H9 (cell line): ENCODE measurements around the gene MYO7A. TPM values are rescaled to one million over a fixed set of nuclear protein-coding genes. Genes with fewer than 3 reads are reported as not detected.

Experiments used
- DNase-seq: peaks from one replicate; pipeline ENCODE4 v3.0.0-alpha.2; 2017
- H2AFZ ChIP-seq: one replicate; pipeline ENCODE4 v1.6.1; 2013; ENCODE audit warnings: mild to moderate bottlenecking, low read length, control low read depth, moderate library complexity
- H2AK5ac ChIP-seq: 2 replicates; pipeline ENCODE4 v1.6.1; 2013; ENCODE audit warnings: low read length, control low read depth, mixed read lengths; ENCODE audit not compliant: insufficient read length
- H2BK120ac ChIP-seq: one replicate; pipeline ENCODE4 v1.6.1; 2013; ENCODE audit warnings: low read depth, mild to moderate bottlenecking, low read length, control low read depth, inconsistent platforms; ENCODE audit not compliant: poor library complexity, severe bottlenecking
- H2BK12ac ChIP-seq: 2 replicates; pipeline ENCODE4 v1.6.1; 2013; ENCODE audit warnings: low read length, control low read depth, mixed read lengths, low read depth; ENCODE audit not compliant: insufficient read length
- H2BK15ac ChIP-seq: 2 replicates; pipeline ENCODE4 v1.6.1; 2013; ENCODE audit warnings: low read depth, low read length, control low read depth
- H2BK20ac ChIP-seq: one replicate; pipeline ENCODE4 v1.6.1; 2013; ENCODE audit warnings: low read depth, mild to moderate bottlenecking, low read length, control low read depth, inconsistent platforms; ENCODE audit not compliant: poor library complexity, severe bottlenecking
- H2BK5ac ChIP-seq: 2 replicates; pipeline ENCODE4 v1.6.1; 2013; ENCODE audit warnings: low read length, control low read depth, mixed read lengths; ENCODE audit not compliant: insufficient read length
- H3K14ac ChIP-seq: 2 replicates; pipeline ENCODE4 v1.6.1; 2013; ENCODE audit warnings: low read length, control low read depth; ENCODE audit not compliant: insufficient read depth
- H3K18ac ChIP-seq: 2 replicates; pipeline ENCODE4 v1.6.1; 2013; ENCODE audit warnings: low read depth, mild to moderate bottlenecking, mixed read lengths, low read length, control low read depth; ENCODE audit not compliant: insufficient read length
- H3K23ac ChIP-seq: 2 replicates; pipeline ENCODE4 v1.6.1; 2013; ENCODE audit warnings: low read length, control low read depth, mixed read lengths, low read depth; ENCODE audit not compliant: insufficient read length
- H3K23me2 ChIP-seq: 2 replicates; pipeline ENCODE4 v1.6.1; 2013; ENCODE audit warnings: low read depth, mild to moderate bottlenecking, mixed read lengths, low read length, control low read depth; ENCODE audit not compliant: insufficient read length, poor library complexity, severe bottlenecking
- H3K27ac ChIP-seq: 2 replicates; pipeline ENCODE4 v1.5.1; 2013; ENCODE audit warnings: low read length, control low read depth, mixed read lengths, low read depth; ENCODE audit not compliant: insufficient read length
- H3K27me3 ChIP-seq: 2 replicates; pipeline ENCODE4 v1.6.1; 2013; ENCODE audit warnings: low read length, control low read depth, inconsistent platforms; ENCODE audit not compliant: insufficient read depth
- H3K4ac ChIP-seq: 2 replicates; pipeline ENCODE4 v1.6.1; 2013; ENCODE audit warnings: low read depth, mild to moderate bottlenecking, control low read depth, inconsistent platforms, low read length, moderate library complexity
- H3K4me1 ChIP-seq: 2 replicates; pipeline ENCODE4 v1.6.1; 2013; ENCODE audit warnings: low read length, control low read depth, inconsistent platforms; ENCODE audit not compliant: insufficient read depth
- H3K4me2 ChIP-seq: 2 replicates; pipeline ENCODE4 v1.6.1; 2013; ENCODE audit warnings: low read length, control low read depth, mixed read lengths; ENCODE audit not compliant: insufficient read length, insufficient read depth
- H3K56ac ChIP-seq: 2 replicates; pipeline ENCODE4 v1.6.1; 2013; ENCODE audit warnings: low read depth, mild to moderate bottlenecking, mixed read lengths, low read length, control low read depth; ENCODE audit not compliant: insufficient read length
- H3K79me1 ChIP-seq: 2 replicates; pipeline ENCODE4 v1.6.1; 2013; ENCODE audit warnings: low read depth, mild to moderate bottlenecking, moderate library complexity, low read length, control low read depth, inconsistent platforms; ENCODE audit not compliant: insufficient read depth, poor library complexity, severe bottlenecking
- H3K79me2 ChIP-seq: 2 replicates; pipeline ENCODE4 v1.6.1; 2013; ENCODE audit warnings: low read length, control low read depth, inconsistent platforms; ENCODE audit not compliant: insufficient read depth
- H3K9ac ChIP-seq: 2 replicates; pipeline ENCODE4 v1.6.1; 2013; ENCODE audit warnings: low read length, control low read depth, mixed read lengths; ENCODE audit not compliant: insufficient read length; ENCODE audit errors: extremely low read depth
- H3K9me3 ChIP-seq: one replicate; pipeline ENCODE4 v1.6.1; 2013; ENCODE audit warnings: low read depth, low read length, inconsistent platforms; ENCODE audit not compliant: control insufficient read depth
- H3T11ph ChIP-seq: one replicate; pipeline ENCODE4 v1.6.1; 2013; ENCODE audit warnings: mild to moderate bottlenecking, low read length, control low read depth, inconsistent platforms
- H4K20me1 ChIP-seq: one replicate; pipeline ENCODE4 v1.6.1; 2013; ENCODE audit not compliant: control insufficient read depth, insufficient read length, insufficient read depth
- H4K5ac ChIP-seq: 2 replicates; pipeline ENCODE4 v1.6.1; 2013; ENCODE audit warnings: low read depth, mild to moderate bottlenecking, mixed read lengths, low read length, control low read depth; ENCODE audit not compliant: insufficient read length
- H4K8ac ChIP-seq: replicated peaks from 2 replicates; pipeline ENCODE4 v1.6.1; 2013; ENCODE audit warnings: low read length, control low read depth, mixed read lengths, low read depth; ENCODE audit not compliant: insufficient read length
- H4K91ac ChIP-seq: 2 replicates; pipeline ENCODE4 v1.6.1; 2013; ENCODE audit warnings: low read depth, mild to moderate bottlenecking, moderate library complexity, mixed read lengths, low read length, control low read depth; ENCODE audit not compliant: insufficient read length
- H3K27ac Mint-ChIP-seq, 3 experiments: 2 replicates in 2 of 3; 3 replicates in 1 of 3; pipeline ENCODE4 v1.8.0; 2020 to 2021; ENCODE audit warnings: mixed read lengths in 3 of 3, mild to moderate bottlenecking in 1 of 3, moderate library complexity in 1 of 3
- H3K27me3 Mint-ChIP-seq: 2 replicates; pipeline ENCODE4 v1.8.0; 2021; ENCODE audit warnings: low read depth, mild to moderate bottlenecking, moderate library complexity, mixed read lengths
- H3K36me3 Mint-ChIP-seq, 3 experiments: 2 replicates in 2 of 3; 3 replicates in 1 of 3; pipeline ENCODE4 v1.8.0; 2020 to 2021; ENCODE audit warnings: low read depth in 3 of 3, mixed read lengths in 3 of 3; ENCODE audit not compliant: insufficient read depth in 1 of 3
- H3K4me1 Mint-ChIP-seq, 2 experiments: 2 replicates each; pipeline ENCODE4 v1.8.0; 2020; ENCODE audit warnings: mixed read lengths in 2 of 2
- H3K4me3 Mint-ChIP-seq, 2 experiments: 2 replicates in 1 of 2; 3 replicates in 1 of 2; pipeline ENCODE4 v1.8.0; 2020 to 2021; ENCODE audit warnings: mild to moderate bottlenecking in 2 of 2, mixed read lengths in 2 of 2, moderate library complexity in 1 of 2
- H3K9me3 Mint-ChIP-seq, 2 experiments: 2 replicates in 1 of 2; 3 replicates in 1 of 2; pipeline ENCODE4 v1.8.0; 2020; ENCODE audit warnings: mild to moderate bottlenecking in 2 of 2, mixed read lengths in 2 of 2, moderate library complexity in 1 of 2
- CTCF ChIP-seq: fragments of 200-600 bp; sonication (generic); conservative IDR thresholded peaks from 3 replicates; pipeline ENCODE4 v1.8.0; 2021; ENCODE audit warnings: antibody characterized with exemption, mild to moderate bottlenecking
- WGBS: extraction: QIAGEN DNeasy Blood & Tissue Kit; methylation state at CpG from one replicate; pipeline ENCODE4 v1.1.7; 2013; ENCODE audit warnings: missing lambda C conversion rate, low lambda C conversion rate, mixed read lengths; ENCODE audit not compliant: insufficient read length; ENCODE audit errors: extremely low coverage; 5-methylcytosine and 5-hydroxymethylcytosine counted together
- total RNA-seq: library from RNA; stranded (reverse); gene quantifications from 2 replicates; pipeline ENCODE4 v1.2.1, GENCODE V29; 2021

MYO7A gene
- total RNA-seq, 1 experiment from 2014 or later, result 1.6 TPM

GRCh38 chr11:77172666-77172982, 44.6 kb downstream of the MYO7A start:
- H4K5ac ChIP-seq, result no peak overlapping the region
- no peak overlapping the region for H2AFZ ChIP-seq
- no peak overlapping the region for H3K23ac ChIP-seq
- no peak overlapping the region for H2BK12ac ChIP-seq
- H3K4me2 ChIP-seq, result no peak overlapping the region
- Mint-ChIP-seq H3K4me1 (peaks cover 69 to 74% of the 10 kb centered on the region in 2 experiments), H3K27me3 (no peaks in the 10 kb centered on the region; the same call in none of the 2 replicates), H3K27ac (no peak overlapping the region; a peak in 1 of 7 replicates), H3K9me3 (peaks cover 0 to 2% of the 10 kb centered on the region in 2 experiments; a peak in 1 of 5 replicates), H3K36me3 (peaks cover 0 to 3% (median 0%) of the 10 kb centered on the region in 3 experiments; a peak in 2 of 7 replicates), H3K4me3 (no peak overlapping the region)
- H3K56ac ChIP-seq, result no peak overlapping the region
- no peak overlapping the region for H2AK5ac ChIP-seq
- H3K4ac ChIP-seq, result no peak overlapping the region
- H2BK5ac ChIP-seq, result no peak overlapping the region
- no peak overlapping the region for H2BK120ac ChIP-seq
- DNase-seq, result no peak
- no peaks in the 10 kb centered on the region for H3K79me2 ChIP-seq
- H3K79me1 ChIP-seq, result no peaks in the 10 kb centered on the region
- H3T11ph ChIP-seq, result no peak overlapping the region
- H3K27ac ChIP-seq, result no peak overlapping the region
- no peaks in the 10 kb centered on the region for H3K9me3 ChIP-seq
- H3K9ac ChIP-seq, result no peak overlapping the region
- no peaks in the 10 kb centered on the region for H4K20me1 ChIP-seq
- H2BK20ac ChIP-seq, result no peak overlapping the region
- H4K8ac ChIP-seq, result no peak overlapping the region
- peaks cover 17% of the 10 kb centered on the region; the same call in 1 of the 2 replicates for H3K4me1 ChIP-seq
- no peaks in the 10 kb centered on the region for H3K23me2 ChIP-seq
- TF ChIP-seq CTCF, result no peak
- WGBS, result no CpG with 5 or more reads among the region's 16 CpGs
- no peak overlapping the region for H3K18ac ChIP-seq
- H3K27me3 ChIP-seq, result peaks cover 2% of the 10 kb centered on the region; the same call in 1 of the 2 replicates
- H2BK15ac ChIP-seq, result no peak overlapping the region
- no peak overlapping the region for H4K91ac ChIP-seq
- no peak overlapping the region for H3K14ac ChIP-seq
